ENCODE results near the gene DELE1.
"Not testable (repeated sequence)": the region's sequence is repeated elsewhere in the genome, so short reads cannot be mapped to it uniquely, and the experiment has no call there.

The DELE1 gene

DNA sequence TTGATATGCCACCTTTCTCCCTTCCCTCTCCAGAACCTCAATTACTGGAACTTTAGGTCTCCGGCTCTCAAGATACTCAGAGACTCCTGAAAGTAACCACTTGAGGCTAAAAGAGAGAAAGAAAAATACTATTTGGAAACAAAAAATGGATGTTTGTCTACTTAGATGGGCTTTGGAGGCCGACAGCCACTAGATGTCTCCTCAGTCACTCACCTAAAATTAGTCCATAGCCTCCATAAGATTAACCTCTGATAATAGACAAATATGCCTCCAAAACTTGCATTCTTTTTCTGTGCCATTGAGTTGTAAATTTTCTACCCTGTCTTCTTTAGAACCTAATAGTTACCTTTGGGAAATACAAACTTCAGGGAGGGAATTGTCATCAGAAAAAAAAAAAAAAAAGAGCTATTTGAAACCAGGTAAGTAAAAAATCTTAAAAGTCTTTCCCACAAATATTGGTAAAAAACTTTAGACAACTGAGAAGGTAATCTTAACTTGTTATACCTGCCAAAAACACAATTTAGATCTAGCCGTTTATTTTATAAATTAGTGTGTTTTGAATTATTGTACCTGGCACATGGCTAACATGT is 34.3 kb upstream of the DELE1 start:
- no peak for DNase-seq

GRCh38 chr5:141890429-141890828 is 33.2 kb upstream of the DELE1 start:
- not testable (repeated sequence) for DNase-seq

DNA sequence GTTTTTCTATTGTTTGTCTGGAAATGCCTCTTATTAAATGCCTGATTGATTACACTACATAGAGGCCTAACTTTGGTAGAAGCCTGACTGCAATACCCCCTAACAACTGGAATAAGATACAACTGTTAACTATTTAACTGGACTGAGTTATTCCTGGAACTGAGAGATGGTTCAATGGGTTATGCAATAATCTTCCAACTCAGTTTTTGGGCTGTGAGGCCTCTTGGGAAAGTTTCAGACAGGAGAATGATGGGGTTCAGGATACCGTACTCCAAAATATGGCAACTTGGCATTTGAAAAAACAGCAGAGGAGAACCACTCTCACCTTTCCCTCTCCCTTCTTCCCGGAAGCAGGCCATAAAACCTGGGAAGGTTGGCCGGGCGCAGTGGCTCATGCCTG is 26.2 kb upstream of the DELE1 start:
- DNase-seq, result no peak

- no peak for DNase-seq
Measured at GRCh38 chr5:141898448-141899049, 25.1 kb upstream of the DELE1 start.

GRCh38 chr5:141902015-141902814 is 21.5 kb upstream of the DELE1 start:
- DNase-seq, result no peak

DNA sequence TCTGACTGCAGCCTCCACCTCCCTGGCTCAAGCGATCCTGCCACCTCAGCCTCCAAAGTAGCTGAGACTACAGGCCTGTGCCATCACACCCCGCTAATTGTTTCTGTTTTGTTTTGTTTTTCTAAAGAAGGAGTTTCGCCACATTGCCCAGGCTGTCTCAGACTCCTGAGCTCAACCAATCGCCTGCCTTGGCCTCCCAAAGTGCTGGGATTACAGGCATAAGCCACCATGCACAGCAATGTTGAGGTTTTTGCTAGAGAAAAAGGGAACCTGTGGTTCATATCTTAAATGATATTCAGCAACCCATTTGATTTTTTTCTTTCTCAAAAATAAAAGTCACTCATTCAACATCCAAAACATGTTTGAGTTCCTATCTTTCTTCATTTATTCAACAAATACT is 20.4 kb upstream of the DELE1 start:
- DNase-seq, result no peak

- DNase-seq, result no peak
Measured at GRCh38 chr5:141904551-141904950, 19.1 kb upstream of the DELE1 start.

- DNase-seq, result no peak
Measured at GRCh38 chr5:141906517-141906916, 17.2 kb upstream of the DELE1 start.

GRCh38 chr5:141906972-141907371 is 16.7 kb upstream of the DELE1 start:
- DNase-seq, result no peak

GRCh38 chr5:141908796-141909195 is 14.9 kb upstream of the DELE1 start:
- no peak for DNase-seq

DNA sequence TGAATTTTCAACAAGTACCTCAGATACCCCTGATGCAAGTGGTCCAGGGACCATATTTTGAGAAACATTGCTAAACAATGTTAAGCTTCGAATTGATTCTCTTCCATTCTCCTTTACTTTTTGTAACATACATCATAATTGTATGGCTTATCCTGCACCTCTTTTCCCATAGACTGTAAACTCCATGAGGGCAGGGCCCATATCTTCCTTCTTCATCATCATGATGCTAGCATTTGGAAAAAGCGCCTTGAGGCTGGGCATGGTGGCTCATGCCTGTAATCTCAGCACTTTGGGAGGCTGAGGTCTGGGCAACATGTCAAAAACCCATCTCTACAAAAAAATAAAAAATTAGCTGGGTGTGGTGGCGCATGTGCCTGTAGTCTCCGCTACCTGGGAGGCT is 14.5 kb upstream of the DELE1 start:
- no peak for DNase-seq

GRCh38 chr5:141910271-141910673 is 13.4 kb upstream of the DELE1 start:
- no peak for DNase-seq

GRCh38 chr5:141913560-141914198 is 10.0 kb upstream of the DELE1 start:
- DNase-seq, result no peak

DNA sequence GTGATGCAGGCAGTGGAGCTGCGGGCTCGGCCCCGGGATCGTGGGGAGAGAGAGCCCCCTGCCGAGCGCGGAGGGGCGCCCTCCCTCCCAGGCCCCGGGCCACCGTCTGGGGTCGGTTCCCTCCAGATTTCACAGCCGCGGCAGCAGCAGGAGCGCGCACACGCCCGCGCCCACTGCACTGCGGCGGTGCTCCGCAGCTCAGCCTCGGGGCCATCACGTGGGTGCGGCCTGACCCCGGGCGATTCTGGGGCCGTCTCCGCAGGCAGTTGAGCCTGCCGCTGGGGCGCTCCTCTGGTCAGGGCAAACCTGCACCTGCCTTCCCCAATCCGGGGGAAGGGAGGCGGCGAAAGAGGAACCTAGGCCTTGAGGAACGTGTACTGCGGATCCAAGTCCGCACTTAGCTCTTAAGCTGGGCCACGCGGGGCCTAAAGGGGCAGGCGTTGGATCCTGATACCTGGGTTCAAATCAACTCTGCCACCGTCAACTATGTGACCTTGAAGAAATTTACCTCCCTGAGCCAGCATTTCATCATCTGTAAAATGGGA is 9.4 kb upstream of the DELE1 start:
- DNase-seq, result no peak

- no peak for DNase-seq
Measured at GRCh38 chr5:141914797-141915196, 8.9 kb upstream of the DELE1 start.

- no peak for DNase-seq
Measured at GRCh38 chr5:141915881-141916336, 7.8 kb upstream of the DELE1 start.

- DNase-seq, result no peak
Measured at GRCh38 chr5:141916522-141916921, 7.1 kb upstream of the DELE1 start.

- DNase-seq, result no peak
Measured at GRCh38 chr5:141917760-141918159, 5.9 kb upstream of the DELE1 start.

DNA sequence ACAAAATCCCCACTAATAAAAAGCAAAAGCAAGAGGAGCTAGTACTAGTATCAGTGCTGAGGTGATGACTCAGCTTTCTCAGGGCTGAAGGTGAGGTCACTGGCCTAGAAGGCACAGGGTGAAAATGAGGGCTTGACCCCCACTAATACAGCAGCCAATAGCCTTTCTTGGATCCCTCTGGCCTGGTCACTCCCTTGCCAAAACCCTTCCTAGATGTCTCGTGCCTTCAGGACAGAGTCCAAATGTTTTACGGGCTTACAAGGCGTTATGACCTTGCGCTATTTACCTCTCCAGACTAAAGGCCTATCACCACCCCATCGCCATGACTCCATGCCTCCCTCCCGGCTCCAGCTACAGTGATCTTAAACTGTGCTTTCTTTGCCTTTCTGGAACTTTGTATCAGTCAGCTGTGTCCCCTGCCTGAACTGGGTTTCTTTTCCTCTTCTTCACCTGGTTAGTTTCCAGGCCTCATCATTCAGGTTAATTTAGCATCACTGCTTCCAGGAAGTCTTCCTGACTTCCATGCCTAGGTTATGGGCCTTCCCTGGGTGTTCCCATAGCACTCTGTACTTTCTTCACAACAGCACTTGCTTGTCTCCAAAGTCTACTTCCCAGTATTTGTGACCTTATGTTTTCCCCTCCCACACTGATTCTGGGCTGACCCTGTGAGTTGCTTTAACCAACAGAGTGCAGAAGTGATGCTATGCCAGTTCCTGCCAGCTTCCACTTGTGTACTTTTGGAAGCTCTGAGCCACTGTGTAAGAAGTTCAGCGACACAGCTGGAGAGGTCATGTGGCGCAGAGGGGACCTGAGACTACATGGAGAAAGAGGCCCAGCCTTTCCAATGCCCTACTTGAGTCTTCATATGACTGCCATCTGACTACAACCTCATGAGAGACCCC is 4.2 kb upstream of the DELE1 start:
- no peak for DNase-seq

GRCh38 chr5:141920771-141921170 is 2.9 kb upstream of the DELE1 start:
- DNase-seq, result no peak

- not testable (repeated sequence) for DNase-seq
Measured at GRCh38 chr5:141922827-141923447, 734 bp upstream of the DELE1 start.

- DNase-seq, result no peak
Measured at GRCh38 chr5:141926434-141926833, 2.8 kb downstream of the DELE1 start.

Data from effector CD4-positive, alpha-beta T cell (primary cell).